ENCODE data around the gene KRT10. TPM values are rescaled to one million over a fixed set of nuclear protein-coding genes. Genes with fewer than 3 reads are reported as not detected.

The KRT10 gene
- total and polyA plus RNA-seq, 2 donors (not counting 1 experiment from before 2014, with no cell fraction given), result 14.7 to 32.9 TPM

DNA sequence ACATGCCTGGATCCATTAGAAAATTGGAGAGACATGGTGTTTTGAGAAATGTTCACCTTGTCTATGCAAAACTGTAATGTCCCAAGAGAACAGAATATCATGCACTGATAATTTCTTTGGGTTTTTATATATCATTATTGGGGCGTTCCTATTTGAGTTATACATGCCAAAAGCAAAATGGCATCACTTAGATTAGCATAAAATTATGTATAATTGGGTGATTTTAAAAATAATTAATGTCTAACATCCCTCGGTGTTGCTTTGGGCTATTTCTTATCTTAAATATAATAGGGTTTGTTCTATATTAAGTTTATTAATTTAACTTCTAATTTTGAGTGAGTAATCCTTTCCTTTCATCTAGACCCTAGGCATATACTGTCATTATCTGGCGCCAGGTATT, 22.6 kb downstream of the KRT10 start, which contains the start of gene KRT28:
Gene KRT28, minus strand, starts transcription at position 101 of the 400 bp plus-strand sequence. Its CDS starts 66 bp downstream, at position 35.
- DNase-seq (no peak), ATAC-seq (ENCODE audit: low read depth) (no peak)
- H4K20me1 ChIP-seq (ENCODE audit: control insufficient read depth, insufficient read depth, low read length, poor library complexity, severe bottlenecking), result no peaks in the 10 kb centered on the region
- WGBS (ENCODE audit: insufficient coverage), result no CpG with 5 or more reads among the region's 3 CpGs
- Mint-ChIP-seq H3K4me3 (no peak within 1 kb of the TSS), H3K9me3 (ENCODE audit: insufficient read depth) (no peaks in the 10 kb centered on the region), H3K27ac (no peak within 1 kb of the TSS), H3K27me3 (peaks cover 49% of the 10 kb centered on the region), H3K4me1 (peaks cover 3% of the 10 kb centered on the region)
- POLR2A ChIA-PET, result no interaction called here
- CTCF ChIA-PET, result no interaction called here
- intact Hi-C loops (cut with micrococcal nuclease), result loop anchor here (2.0 to 10.0 kb wide), 2 partner anchors 39 to 525 kb away; no protein-coding TSS in a partner anchor
- H3K4me1 ChIP-seq (ENCODE audit: control insufficient read depth in 2 of 2, insufficient read depth in 2 of 2, low read length in 2 of 2), result peaks cover 0 to 4% of the 10 kb centered on the region in 2 donors
- TF ChIP-seq EZH2 (IDR thresholded peaks at IDR 0.05; ENCODE audit: borderline replicate concordance, insufficient read depth, low read depth, low read length, poor library complexity, severe bottlenecking), result no peak
- TF ChIP-seq, protein P1, sequence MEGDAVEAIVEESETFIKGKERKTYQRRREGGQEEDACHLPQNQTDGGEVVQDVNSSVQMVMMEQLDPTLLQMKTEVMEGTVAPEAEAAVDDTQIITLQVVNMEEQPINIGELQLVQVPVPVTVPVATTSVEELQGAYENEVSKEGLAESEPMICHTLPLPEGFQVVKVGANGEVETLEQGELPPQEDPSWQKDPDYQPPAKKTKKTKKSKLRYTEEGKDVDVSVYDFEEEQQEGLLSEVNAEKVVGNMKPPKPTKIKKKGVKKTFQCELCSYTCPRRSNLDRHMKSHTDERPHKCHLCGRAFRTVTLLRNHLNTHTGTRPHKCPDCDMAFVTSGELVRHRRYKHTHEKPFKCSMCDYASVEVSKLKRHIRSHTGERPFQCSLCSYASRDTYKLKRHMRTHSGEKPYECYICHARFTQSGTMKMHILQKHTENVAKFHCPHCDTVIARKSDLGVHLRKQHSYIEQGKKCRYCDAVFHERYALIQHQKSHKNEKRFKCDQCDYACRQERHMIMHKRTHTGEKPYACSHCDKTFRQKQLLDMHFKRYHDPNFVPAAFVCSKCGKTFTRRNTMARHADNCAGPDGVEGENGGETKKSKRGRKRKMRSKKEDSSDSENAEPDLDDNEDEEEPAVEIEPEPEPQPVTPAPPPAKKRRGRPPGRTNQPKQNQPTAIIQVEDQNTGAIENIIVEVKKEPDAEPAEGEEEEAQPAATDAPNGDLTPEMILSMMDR (IDR thresholded peaks at IDR 0.05), result no peak
- no peak within 1 kb of the TSS for H3K4me2 ChIP-seq (replicated peaks; ENCODE audit: low read depth, low read length, poor library complexity, severe bottlenecking)
- no peaks in the 10 kb centered on the region for H3K9me3 ChIP-seq (ENCODE audit: control extremely low read depth in 1 of 3, control insufficient read depth in 2 of 3, insufficient read depth in 1 of 3, low read length in 2 of 3)
- no peak within 1 kb of the TSS for H2AFZ ChIP-seq (ENCODE audit: insufficient read depth, low read depth, low read length, poor library complexity, severe bottlenecking)
- no peak within 1 kb of the TSS for H3K4me3 ChIP-seq (ENCODE audit: control extremely low read depth in 1 of 5, extremely low read depth in 1 of 5, insufficient read depth in 1 of 5, low read depth in 2 of 5, low read length in 4 of 5)
- H3K27me3 ChIP-seq (replicated peaks in 1 of 4; ENCODE audit: control extremely low read depth in 1 of 4, control insufficient read depth in 3 of 4, insufficient read depth in 4 of 4, low read length in 3 of 4), result peaks cover 0 to 32% (median 23%) of the 10 kb centered on the region in 4 experiments
- no peak within 1 kb of the TSS for H3K9ac ChIP-seq (ENCODE audit: low read length)
- H3K27ac ChIP-seq (ENCODE audit: low read length in 2 of 2), result no peak within 1 kb of the TSS
- H3K79me2 ChIP-seq (ENCODE audit: control insufficient read depth, insufficient read depth, low read length), result no peaks in the 10 kb centered on the region
- H3K36me3 ChIP-seq (replicated peaks in 1 of 2; ENCODE audit: control extremely low read depth in 1 of 2, control insufficient read depth in 1 of 2, extremely low read depth in 1 of 2, insufficient read depth in 2 of 2, low read length in 1 of 2), result no peaks in the 10 kb centered on the region

DNA sequence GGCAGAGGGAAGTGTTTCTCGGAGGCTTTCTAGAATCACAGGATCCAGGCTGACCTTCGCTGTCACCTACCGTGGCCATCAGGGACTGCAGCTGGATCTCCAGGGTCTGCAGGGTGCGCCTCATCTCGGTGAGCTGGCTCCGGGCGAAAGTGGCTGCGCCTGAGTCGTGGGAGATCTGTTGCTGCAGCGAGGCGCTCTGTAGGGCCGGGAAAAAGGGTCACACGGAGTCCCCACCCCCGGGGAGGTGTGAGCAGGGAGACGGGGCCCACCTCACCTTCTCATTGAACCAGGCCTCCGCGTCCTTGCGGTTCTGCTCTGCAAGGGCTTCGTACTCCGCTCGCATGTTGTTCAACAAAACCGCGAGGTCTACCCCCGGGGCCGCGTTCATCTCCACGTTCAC, 25.6 kb downstream of the KRT10 start:
- POLR2A ChIA-PET, result no interaction called here
- Mint-ChIP-seq H3K27ac (no peak overlapping the region), H3K4me1 (no peaks in the 10 kb centered on the region), H3K4me3 (no peak overlapping the region), H3K27me3 (peaks cover 52% of the 10 kb centered on the region), H3K9me3 (ENCODE audit: insufficient read depth) (no peaks in the 10 kb centered on the region)
- 78% methylated on average over 27 of the region's 27 CpGs for WGBS (ENCODE audit: insufficient coverage)
- no peaks in the 10 kb centered on the region for H4K20me1 ChIP-seq (ENCODE audit: control insufficient read depth, insufficient read depth, low read length, poor library complexity, severe bottlenecking)
- H3K27me3 ChIP-seq (replicated peaks in 1 of 4; ENCODE audit: control extremely low read depth in 1 of 4, control insufficient read depth in 3 of 4, insufficient read depth in 4 of 4, low read length in 3 of 4), result peaks cover 0 to 36% (median 17%) of the 10 kb centered on the region in 4 experiments
- H3K4me3 ChIP-seq (ENCODE audit: control extremely low read depth in 1 of 5, extremely low read depth in 1 of 5, insufficient read depth in 1 of 5, low read depth in 2 of 5, low read length in 4 of 5), result no peak overlapping the region
- no peak overlapping the region for H3K27ac ChIP-seq (ENCODE audit: low read length in 2 of 2)
- no peak overlapping the region for H2AFZ ChIP-seq (ENCODE audit: insufficient read depth, low read depth, low read length, poor library complexity, severe bottlenecking)
- DNase-seq (no peak), ATAC-seq (ENCODE audit: low read depth) (no peak)
- intact Hi-C loops (cut with micrococcal nuclease), result no loop called here
- no peaks in the 10 kb centered on the region for H3K36me3 ChIP-seq (replicated peaks in 1 of 2; ENCODE audit: control extremely low read depth in 1 of 2, control insufficient read depth in 1 of 2, extremely low read depth in 1 of 2, insufficient read depth in 2 of 2, low read length in 1 of 2)
- H3K9me3 ChIP-seq (ENCODE audit: control extremely low read depth in 1 of 3, control insufficient read depth in 2 of 3, insufficient read depth in 1 of 3, low read length in 2 of 3), result no peaks in the 10 kb centered on the region
- peaks cover 0 to 4% of the 10 kb centered on the region in 2 donors for H3K4me1 ChIP-seq (ENCODE audit: control insufficient read depth in 2 of 2, insufficient read depth in 2 of 2, low read length in 2 of 2)
- CTCF ChIA-PET, result interaction anchor here (0.6 to 1.0 kb wide), 2 partner anchors 149 to 159 kb away, joined by 3 read pairs; partner anchors contain the start of gene SMARCE1
- H3K4me2 ChIP-seq (replicated peaks; ENCODE audit: low read depth, low read length, poor library complexity, severe bottlenecking), result no peak overlapping the region
- TF ChIP-seq, protein P1 (IDR thresholded peaks at IDR 0.05), result no peak
- no peak for TF ChIP-seq EZH2 (IDR thresholded peaks at IDR 0.05; ENCODE audit: borderline replicate concordance, insufficient read depth, low read depth, low read length, poor library complexity, severe bottlenecking)
- no peaks in the 10 kb centered on the region for H3K79me2 ChIP-seq (ENCODE audit: control insufficient read depth, insufficient read depth, low read length)
- no peak overlapping the region for H3K9ac ChIP-seq (ENCODE audit: low read length)

Data from B cell (primary cell).